ENCODE results near the gene EFHC1. TPM values are rescaled to one million over a fixed set of nuclear protein-coding genes. Genes with fewer than 3 reads are reported as not detected.

Gene EFHC1
- total RNA-seq, 1 experiment from 2014 or later, result 13.2 TPM

- Histone ChIP-seq H3K27me3 (ENCODE audit: insufficient read depth, low read length) (no peaks in the 10 kb centered on the region), H3K23me2 (ENCODE audit: insufficient read length, low read depth, low read length, poor library complexity, severe bottlenecking) (no peaks in the 10 kb centered on the region), H2BK12ac (ENCODE audit: insufficient read length, low read depth, low read length) (no peak overlapping the region), H3T11ph (ENCODE audit: low read length) (no peak overlapping the region), H2BK15ac (ENCODE audit: low read depth, low read length) (no peak overlapping the region), H2AK5ac (ENCODE audit: insufficient read length, low read length) (no peak overlapping the region), H3K9ac (ENCODE audit: extremely low read depth, insufficient read length, low read length) (no peak overlapping the region), H3K4ac (ENCODE audit: low read depth, low read length) (no peak overlapping the region), H3K79me1 (ENCODE audit: insufficient read depth, low read depth, low read length, poor library complexity, severe bottlenecking) (no peaks in the 10 kb centered on the region), H4K5ac (ENCODE audit: insufficient read length, low read depth, low read length) (no peak overlapping the region), H3K79me2 (ENCODE audit: insufficient read depth, low read length) (no peaks in the 10 kb centered on the region), H3K27ac (ENCODE audit: insufficient read length, low read depth, low read length) (no peak overlapping the region), H2BK120ac (ENCODE audit: low read depth, low read length, poor library complexity, severe bottlenecking) (no peak overlapping the region), H3K4me1 (ENCODE audit: insufficient read depth, low read length) (no peaks in the 10 kb centered on the region), H3K14ac (ENCODE audit: insufficient read depth, low read length) (no peak overlapping the region), H3K23ac (ENCODE audit: insufficient read length, low read depth, low read length) (no peak overlapping the region), H3K9me3 (ENCODE audit: control insufficient read depth, low read depth, low read length) (no peaks in the 10 kb centered on the region), H2BK5ac (ENCODE audit: insufficient read length, low read length) (no peak overlapping the region), H3K18ac (ENCODE audit: insufficient read length, low read depth, low read length) (no peak overlapping the region), H3K4me2 (ENCODE audit: insufficient read depth, insufficient read length, low read length) (no peak overlapping the region), H4K20me1 (ENCODE audit: control insufficient read depth, insufficient read depth, insufficient read length) (no peaks in the 10 kb centered on the region), H3K56ac (ENCODE audit: insufficient read length, low read depth, low read length) (no peak overlapping the region), H4K91ac (ENCODE audit: insufficient read length, low read depth, low read length) (no peak overlapping the region), H4K8ac (replicated peaks; ENCODE audit: insufficient read length, low read depth, low read length) (no peak overlapping the region), H2AFZ (ENCODE audit: low read length) (no peak overlapping the region), H2BK20ac (ENCODE audit: low read depth, low read length, poor library complexity, severe bottlenecking) (no peak overlapping the region)
- H3K27ac Mint-ChIP-seq, result no peak overlapping the region
- H3K27me3 Mint-ChIP-seq (ENCODE audit: low read depth), result no peaks in the 10 kb centered on the region
- H3K4me3 Mint-ChIP-seq, result no peak overlapping the region
- H3K4me1 Mint-ChIP-seq, result no peaks in the 10 kb centered on the region
- no peak for DNase-seq
- H3K9me3 Mint-ChIP-seq, result peaks cover 0 to under 1% of the 10 kb centered on the region in 2 experiments; a peak in 1 of 5 replicates
- WGBS (ENCODE audit: extremely low coverage, insufficient read length, low lambda C conversion rate), result no CpG with 5 or more reads among the region's 5 CpGs
- H3K36me3 Mint-ChIP-seq (ENCODE audit: insufficient read depth in 1 of 3, low read depth in 3 of 3), result peaks cover 0 to 4% (median 3%) of the 10 kb centered on the region in 3 experiments; a peak in 5 of 7 replicates
- TF ChIP-seq CTCF (conservative IDR thresholded peaks at IDR 0.05), result no peak
Measured at GRCh38 chr6:52489881-52490280, 69.7 kb downstream of the EFHC1 start.

Measured in H9 (cell line).